Bone marrow (tissue), 2 donors: ENCODE data around the gene MAN2A2.
"Not testable (repeated sequence)": the region's sequence is repeated elsewhere in the genome, so short reads cannot be mapped to it uniquely, and the experiment has no call there.

ENCODE experiments used
- DNase-seq, 2 donors: peaks; one replicate each; lab custom pipeline; 2025; lab: John Stamatoyannopoulos, UW

Gene MAN2A2

DNA sequence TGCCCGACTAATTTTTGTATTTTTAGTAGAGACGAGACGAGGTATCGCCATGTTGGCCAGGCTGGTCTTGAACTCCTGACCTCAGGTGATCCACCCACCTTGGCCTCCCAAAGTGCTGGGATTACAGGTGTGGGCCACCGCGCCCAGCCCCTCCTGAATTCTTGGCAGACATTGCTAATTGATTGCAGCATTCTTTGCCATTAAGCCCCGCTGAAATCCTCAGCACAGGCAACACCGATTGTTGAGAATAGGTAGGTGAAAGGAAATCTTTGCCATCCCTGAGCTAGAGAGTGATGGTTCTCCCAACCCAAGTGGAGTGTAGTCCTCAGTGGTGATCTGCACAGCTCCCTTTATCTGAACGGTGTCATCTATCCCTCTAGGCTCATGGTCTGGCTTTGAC, 1.6 kb downstream of the MAN2A2 start:
- no peak for DNase-seq

- DNase-seq, result no peak
These were observed 2.4 kb downstream of the MAN2A2 start for GRCh38 chr15:90905306-90906180.

GRCh38 chr15:90906181-90906849, 3.2 kb downstream of the MAN2A2 start:
- DNase-seq, result no peak

- no peak for DNase-seq
These were observed 4.1 kb downstream of the MAN2A2 start for GRCh38 chr15:90907051-90907660.

- no peak for DNase-seq
These were observed 4.9 kb downstream of the MAN2A2 start for GRCh38 chr15:90907838-90908507.

DNA sequence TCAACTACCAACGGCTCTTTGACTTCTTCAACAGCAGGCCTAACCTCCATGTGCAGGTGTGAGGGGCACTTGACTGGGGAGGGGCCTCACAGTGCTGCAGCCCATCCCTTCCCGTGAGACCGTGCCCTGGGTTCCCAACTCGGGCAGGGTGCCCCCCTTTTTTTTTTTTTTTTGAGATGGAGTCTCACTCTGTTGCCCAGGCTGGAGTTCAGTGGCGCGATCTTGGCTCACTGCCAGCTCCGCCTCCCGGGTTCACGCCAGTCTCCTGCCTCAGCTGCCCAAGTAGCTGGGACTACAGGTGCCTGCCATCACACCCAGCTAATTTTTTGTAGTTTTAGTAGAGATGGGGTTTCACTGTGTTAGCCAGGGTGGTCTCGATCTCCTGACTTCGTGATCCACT, 6.3 kb downstream of the MAN2A2 start:
- not testable (repeated sequence) for DNase-seq

DNA sequence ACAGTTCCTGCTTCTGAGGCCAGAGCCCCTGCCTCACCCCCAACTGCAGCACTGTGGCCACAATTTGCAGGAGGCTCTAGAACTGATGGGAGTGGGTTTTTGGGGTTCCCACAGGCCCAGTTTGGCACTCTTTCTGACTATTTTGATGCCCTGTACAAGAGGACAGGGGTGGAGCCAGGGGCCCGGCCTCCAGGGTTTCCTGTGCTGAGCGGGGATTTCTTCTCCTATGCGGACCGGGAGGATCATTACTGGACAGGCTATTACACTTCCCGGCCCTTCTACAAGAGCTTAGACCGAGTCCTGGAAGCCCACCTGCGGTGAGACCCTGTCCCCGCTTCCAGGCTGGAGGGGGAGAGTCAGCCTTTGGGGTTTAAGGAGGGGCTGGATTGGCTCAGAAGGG, 6.9 kb downstream of the MAN2A2 start:
- DNase-seq, result no peak

DNA sequence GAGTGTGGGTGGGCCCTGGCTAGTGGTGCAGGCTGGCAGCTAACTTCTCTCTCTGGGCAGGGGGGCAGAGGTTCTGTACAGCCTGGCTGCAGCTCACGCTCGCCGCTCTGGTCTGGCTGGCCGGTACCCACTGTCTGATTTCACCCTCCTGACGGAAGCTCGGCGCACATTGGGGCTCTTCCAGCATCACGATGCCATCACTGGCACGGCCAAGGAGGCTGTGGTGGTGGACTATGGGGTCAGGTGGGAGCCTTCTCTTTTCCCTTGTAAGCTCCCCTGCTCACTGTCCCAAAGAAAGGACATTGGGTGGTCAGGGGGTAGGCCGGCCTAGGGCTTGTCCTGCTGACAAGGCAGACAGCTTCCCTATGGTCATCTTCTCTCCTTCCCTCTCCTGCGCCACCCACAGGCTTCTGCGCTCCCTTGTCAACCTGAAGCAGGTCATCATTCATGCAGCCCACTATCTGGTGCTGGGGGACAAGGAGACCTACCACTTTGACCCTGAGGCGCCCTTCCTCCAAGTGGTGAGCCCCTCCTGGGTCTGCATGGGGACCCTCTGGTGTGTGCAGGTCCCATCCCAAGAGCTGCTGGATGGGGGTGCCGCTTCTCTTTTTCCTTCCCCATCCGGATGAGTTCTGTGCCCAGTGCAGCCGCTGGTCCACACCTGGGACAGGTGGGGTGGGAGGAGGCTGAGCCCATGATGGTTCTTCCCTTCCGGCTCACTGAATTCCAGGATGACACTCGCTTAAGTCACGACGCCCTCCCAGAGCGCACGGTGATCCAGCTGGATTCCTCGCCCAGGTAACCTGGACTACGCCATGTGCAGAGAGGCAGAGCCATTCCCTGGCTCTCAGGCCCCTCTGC, 7.6 kb downstream of the MAN2A2 start:
- DNase-seq, result no peak

GRCh38 chr15:90911302-90911623, 8.2 kb downstream of the MAN2A2 start:
- no peak for DNase-seq

GRCh38 chr15:90911906-90912769, 9.0 kb downstream of the MAN2A2 start:
- DNase-seq, result no peak

DNA sequence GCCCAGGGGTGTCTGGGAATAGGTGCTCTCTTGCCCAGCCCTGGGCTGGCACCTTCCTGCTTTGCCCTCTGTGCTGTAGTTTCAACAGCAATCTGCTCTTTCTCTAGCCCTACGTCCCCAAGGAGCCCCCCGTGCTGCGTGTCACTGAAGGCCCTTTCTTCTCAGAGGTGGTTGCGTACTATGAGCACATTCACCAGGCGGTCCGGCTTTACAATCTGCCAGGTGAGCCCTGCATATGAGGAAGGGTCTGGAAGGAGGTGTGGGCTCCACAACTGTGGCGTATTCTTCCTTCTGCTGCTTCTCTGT, 9.6 kb downstream of the MAN2A2 start:
- DNase-seq, result no peak

DNA sequence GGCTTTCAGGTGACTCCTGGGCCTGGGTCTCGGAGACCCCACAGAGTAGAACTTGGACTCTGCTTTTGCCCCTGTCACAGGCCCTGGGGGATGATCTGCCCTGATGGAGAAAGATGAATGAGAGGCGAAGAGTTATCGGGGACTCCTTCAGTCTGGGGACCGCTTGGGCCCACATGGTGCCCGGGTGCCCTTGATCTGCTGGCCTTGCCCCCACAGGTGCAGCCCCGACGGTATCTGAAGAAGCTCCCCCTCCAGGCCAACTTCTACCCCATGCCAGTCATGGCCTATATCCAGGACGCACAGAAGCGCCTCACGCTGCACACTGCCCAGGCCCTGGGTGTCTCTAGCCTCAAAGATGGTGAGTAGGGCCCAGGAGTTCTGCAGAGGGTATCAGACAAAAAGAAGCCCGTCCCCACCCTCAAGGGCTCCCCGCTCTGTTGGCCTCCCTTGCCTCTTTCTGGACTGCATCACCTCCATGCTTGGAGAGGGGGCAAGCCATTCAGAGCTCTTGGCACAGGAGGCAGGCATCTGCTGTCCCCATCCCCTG, 10.4 kb downstream of the MAN2A2 start:
- no peak for DNase-seq

- DNase-seq, result no peak
These were observed 11.4 kb downstream of the MAN2A2 start for GRCh38 chr15:90914305-90915080.

DNA sequence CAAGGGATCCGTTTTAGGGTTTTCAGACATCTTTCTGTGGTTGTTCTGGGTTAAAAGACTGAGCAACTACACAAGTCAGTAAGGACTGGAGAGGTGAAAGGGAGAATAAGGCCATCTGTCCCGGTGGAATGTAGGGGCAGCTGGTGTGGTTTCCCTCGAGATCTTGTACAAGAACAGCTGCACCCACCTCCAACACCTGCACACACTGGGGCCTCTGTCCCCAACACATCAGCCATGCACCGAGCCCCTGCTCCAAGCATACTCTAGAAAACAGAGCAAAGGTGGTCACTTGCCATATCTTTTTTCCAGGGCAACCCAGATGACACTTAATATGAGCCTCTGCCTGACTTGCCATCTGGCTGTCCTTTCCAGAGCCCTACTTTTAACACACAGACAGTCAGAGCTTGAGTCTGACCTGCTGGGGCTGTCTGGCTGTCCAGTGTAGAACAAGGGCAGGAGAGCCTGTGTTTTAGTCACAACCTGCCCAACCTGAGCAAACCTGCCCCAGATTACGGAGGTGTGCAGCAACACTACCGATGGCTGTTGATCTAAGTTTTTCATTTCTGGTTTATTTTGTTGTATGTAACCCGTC, 12.2 kb downstream of the MAN2A2 start:
- no peak for DNase-seq

GRCh38 chr15:90915808-90916440, 12.8 kb downstream of the MAN2A2 start:
- peak; percentile 58 to 86 for DNase-seq

GRCh38 chr15:90916461-90916860, 13.4 kb downstream of the MAN2A2 start:
- DNase-seq, result no peak

- DNase-seq, result no peak
These were observed 14.5 kb downstream of the MAN2A2 start for GRCh38 chr15:90917569-90917968.

DNA sequence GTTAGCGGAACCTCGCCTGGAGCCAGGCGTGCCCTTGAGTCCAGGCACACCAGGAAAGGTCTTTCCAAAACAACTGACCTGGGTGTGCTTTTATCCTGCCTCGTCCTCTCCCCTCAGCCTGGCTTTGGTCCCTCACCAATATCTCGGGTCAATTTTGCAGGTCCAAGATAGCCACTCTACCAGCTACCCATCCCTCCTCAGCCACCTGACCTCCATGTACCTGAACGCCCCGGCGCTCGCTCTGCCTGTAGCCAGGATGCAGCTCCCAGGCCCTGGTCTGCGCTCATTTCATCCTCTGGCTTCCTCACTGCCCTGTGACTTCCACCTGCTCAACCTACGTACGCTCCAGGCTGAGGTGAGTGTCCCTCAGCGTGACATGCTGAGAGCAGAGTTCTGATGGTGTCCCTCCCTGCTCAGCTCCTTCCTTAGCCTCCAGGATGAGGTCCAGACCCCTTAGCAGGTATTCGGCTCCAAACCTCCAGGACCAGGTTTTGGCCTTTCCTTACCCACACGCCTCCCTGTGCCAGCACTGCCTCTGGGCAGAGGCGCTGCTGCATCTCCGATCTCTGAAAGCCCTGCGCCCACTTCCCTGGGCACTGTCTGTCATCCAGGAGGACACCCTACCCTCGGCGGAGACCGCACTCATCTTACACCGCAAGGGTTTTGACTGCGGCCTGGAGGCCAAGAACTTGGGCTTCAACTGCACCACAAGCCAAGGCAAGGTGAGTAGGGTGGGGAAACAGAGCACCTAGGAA, 15.1 kb downstream of the MAN2A2 start:
- no peak for DNase-seq
